K562 (cell line): ENCODE measurements around the gene MTHFD2. TPM values are rescaled to one million over a fixed set of nuclear protein-coding genes. Genes with fewer than 3 reads are reported as not detected.

Experiments used
- ERF ChIP-seq: fragments of 450-650 bp; formaldehyde crosslinking; IDR thresholded peaks from 2 replicates; pipeline ENCODE4 v1.4.0; 2020; ENCODE audit warnings: mild to moderate bottlenecking, mixed read lengths
- ETS1 ChIP-seq: conservative IDR thresholded peaks from 2 replicates; pipeline ENCODE4 v1.6.1; 2011; ENCODE audit warnings: low read depth, mild to moderate bottlenecking, low read length; ENCODE audit not compliant: control insufficient read depth
- FOXM1 ChIP-seq, 2 experiments: fragments of 450-650 bp in 1 of 2; sonication (generic) in 1 of 2; formaldehyde crosslinking in 1 of 2; IDR thresholded peaks; 2 replicates each; pipeline versions ENCODE4 v1.6.1 to v1.9.0; 2017 to 2022; ENCODE audit warnings: low read depth in 2 of 2, mild to moderate bottlenecking in 2 of 2, missing genetic modification reagents in 1 of 2, moderate library complexity in 1 of 2
- GABPA ChIP-seq: fragments of 200-800 bp; sonication (Bioruptor generic); conservative IDR thresholded peaks from 2 replicates; pipeline ENCODE4 v1.6.1; 2016; ENCODE audit warnings: low read depth, missing genetic modification characterization, missing compliant biosample characterization
- HDGF ChIP-seq: fragments of 450-650 bp; IDR thresholded peaks from 2 replicates; pipeline ENCODE4 v1.6.1; 2016
- L3MBTL2 ChIP-seq: fragments of 450-650 bp; IDR thresholded peaks from 2 replicates; pipeline ENCODE4 v1.6.1; 2016; ENCODE audit warnings: mild to moderate bottlenecking, moderate library complexity
- MCM3 ChIP-seq: fragments of 450-650 bp; IDR thresholded peaks from 2 replicates; pipeline ENCODE4 v1.6.1; 2016
- MCM5 ChIP-seq: fragments of 450-650 bp; IDR thresholded peaks from 2 replicates; pipeline ENCODE4 v1.6.1; 2016; ENCODE audit warnings: low read depth
- NRF1 ChIP-seq, 2 experiments: fragments of 450-650 bp; IDR thresholded peaks in 1 of 2; conservative IDR thresholded peaks in 1 of 2; 2 replicates each; pipeline ENCODE4 v1.6.1; 2014; ENCODE audit warnings: mild to moderate bottlenecking in 2 of 2
- PRDM10 ChIP-seq: fragments of 450-650 bp; IDR thresholded peaks from 2 replicates; pipeline ENCODE4 v1.6.1; 2018; ENCODE audit not compliant: partially characterized antibody
- PTRF ChIP-seq: fragments of 450-650 bp; IDR thresholded peaks from 2 replicates; pipeline ENCODE4 v1.6.1; 2016; ENCODE audit warnings: mild to moderate bottlenecking, missing genetic modification characterization, missing compliant biosample characterization
- RBBP5 ChIP-seq: fragments of 200-600 bp; sonication (generic); IDR thresholded peaks from 2 replicates; pipeline ENCODE4 v1.6.1; 2012; ENCODE audit warnings: borderline replicate concordance, mild to moderate bottlenecking, low read length, control low read depth, inconsistent platforms; ENCODE audit not compliant: insufficient read depth, poor library complexity, severe bottlenecking
- STAT5A ChIP-seq: IDR thresholded peaks from 2 replicates; pipeline ENCODE4 v1.6.1; 2012; ENCODE audit warnings: low read length, inconsistent platforms, borderline replicate concordance
- TCFL5 ChIP-seq: fragments of 250-450 bp; sonication (Bioruptor Pico); conservative IDR thresholded peaks from 2 replicates; pipeline ENCODE4 v1.6.1; 2021; ENCODE audit warnings: mild to moderate bottlenecking, moderate library complexity, matching md5 sums
- THRB ChIP-seq: fragments of 450-650 bp; formaldehyde crosslinking; conservative IDR thresholded peaks from 2 replicates; pipeline ENCODE4 v1.4.0; 2022; ENCODE audit warnings: mild to moderate bottlenecking, missing genetic modification characterization
- TSC22D4 ChIP-seq: fragments of 450-650 bp; IDR thresholded peaks from 2 replicates; pipeline ENCODE4 v1.6.1; 2016; ENCODE audit warnings: missing genetic modification characterization, missing biosample characterization, control low read depth
- ZMIZ1 ChIP-seq, 2 experiments: fragments of 150-350 bp in 1 of 2; IDR thresholded peaks; 2 replicates each; pipeline ENCODE4 v1.6.1; 2012 to 2016; ENCODE audit warnings: low read depth in 2 of 2, low read length in 2 of 2, mild to moderate bottlenecking in 1 of 2, moderate library complexity in 1 of 2
- ZNF134 ChIP-seq: fragments of 250-450 bp; sonication (Bioruptor Pico); conservative IDR thresholded peaks from 2 replicates; pipeline ENCODE4 v1.4.0; 2020
- ZNF644 ChIP-seq: fragments of 200-800 bp; sonication (Bioruptor generic); IDR thresholded peaks from 2 replicates; pipeline ENCODE4 v1.6.1; 2016; ENCODE audit warnings: low read depth, missing genetic modification characterization, missing compliant biosample characterization
- polyA plus RNA-seq, 8 experiments: library from polyadenylated mRNA; depleted of rRNA in 4 of 8; stranded (reverse) in 5 of 8; unstranded in 3 of 8; fragments of >200 nt; fragmentation: Nextera tagmentation in 2 of 8; fragmentation: Illumina TruSeq in 1 of 8; extraction: Ambion mirVana in 2 of 8; extraction: Trizol in 1 of 8; gene quantifications; 2 replicates each; pipeline versions ENCODE4 v1.2.1 to v1.2.3, GENCODE V29; 2011 to 2014; ENCODE audit warnings: inconsistent platforms in 1 of 8, missing spikeins in 1 of 8
- total RNA-seq, 7 experiments: library from RNA; depleted of rRNA in 6 of 7; stranded (reverse); fragments of >200 nt in 6 of 7; fragmentation: Illumina TruSeq in 2 of 7; extraction: Trizol in 2 of 7; gene quantifications; 2 replicates each; pipeline versions ENCODE4 v1.2.1 to v1.2.3, GENCODE V29; 2011 to 2021; ENCODE audit warnings: low replicate concordance in 1 of 7

The MTHFD2 gene
- total and polyA plus RNA-seq, 9 of the 15 experiments (the other 6 are each of a cell fraction or from before 2014, with no cell fraction given), result 113 to 520 (median 234) TPM

GRCh38 chr2:74181739-74182138, 16.7 kb upstream of the MTHFD2 start (continued):
- TF ChIP-seq GABPA (tag) (no peak), MCM3 (no peak), ETS1 (no peak), PTRF (tag) (no peak), L3MBTL2 (peak; percentile 38; the same call in 1 of the 2 replicates), STAT5A (peak; percentile 39), RBBP5 (no peak), ERF (CRISPR knock-in tag) (no peak), ZNF644 (tag) (no peak), HDGF (no peak), ZNF134 (CRISPR knock-in tag) (no peak), THRB (no peak), FOXM1 (IDR thresholded peaks at IDR 0.05; ENCODE audit: low read depth) (no peak), FOXM1 (CRISPR knock-in tag; IDR thresholded peaks at IDR 0.05; ENCODE audit: low read depth) (no peak), PRDM10 (peak; percentile 44), TCFL5 (no peak), TSC22D4 (no peak), MCM5 (no peak), ZMIZ1 (IDR thresholded peaks at IDR 0.05; ENCODE audit: low read depth in 2 of 2, low read length in 2 of 2) (no peak), NRF1 (conservative IDR thresholded peaks at IDR 0.05 in 1 of 2, IDR thresholded peaks at IDR 0.05 in 1 of 2) (0 out of 4 replicates have a peak, but pooled peaks of 1 of the 2 experiments have one; percentile 12)
